GM21529 (cell line): ENCODE measurements around the gene TNFRSF21.
"Not testable (repeated sequence)": the region's sequence is repeated elsewhere in the genome, so short reads cannot be mapped to it uniquely, and the experiment has no call there.

Source experiments
- ATAC-seq: cut with Tn5 transposase; IDR thresholded peaks from one replicate; pipeline ENCODE4 v1.9.1; 2021; ENCODE audit not compliant: unreplicated experiment

TNFRSF21 gene

GRCh38 chr6:47230579-47230978 is 79.1 kb downstream of the TNFRSF21 start:
- no peak for ATAC-seq

GRCh38 chr6:47229255-47229654 is 80.5 kb downstream of the TNFRSF21 start:
- ATAC-seq, result no peak

- ATAC-seq, result not testable (repeated sequence)
These were observed 81.6 kb downstream of the TNFRSF21 start for GRCh38 chr6:47228093-47228492.

GRCh38 chr6:47223251-47223650 is 86.5 kb downstream of the TNFRSF21 start:
- ATAC-seq, result not testable (repeated sequence)

- no peak for ATAC-seq
These were observed 88.1 kb downstream of the TNFRSF21 start for GRCh38 chr6:47221565-47221964.

- no peak for ATAC-seq
These were observed 100.1 kb downstream of the TNFRSF21 start for GRCh38 chr6:47209632-47210031.

GRCh38 chr6:47207261-47207660 is 102.4 kb downstream of the TNFRSF21 start:
- no peak for ATAC-seq

GRCh38 chr6:47206626-47207025 is 103.1 kb downstream of the TNFRSF21 start:
- no peak for ATAC-seq

GRCh38 chr6:47203938-47204611 is 105.6 kb downstream of the TNFRSF21 start:
- ATAC-seq, result no peak

- peak; percentile 89 for ATAC-seq
These were observed 106.3 kb downstream of the TNFRSF21 start for GRCh38 chr6:47203266-47203937.

- ATAC-seq, result no peak
These were observed 107.0 kb downstream of the TNFRSF21 start for GRCh38 chr6:47202644-47203205.

- no peak for ATAC-seq
These were observed 109.0 kb downstream of the TNFRSF21 start for GRCh38 chr6:47200536-47201334.

GRCh38 chr6:47197682-47198640 is 111.7 kb downstream of the TNFRSF21 start:
- no peak for ATAC-seq

- ATAC-seq, result no peak
These were observed 113.6 kb downstream of the TNFRSF21 start for GRCh38 chr6:47196113-47196512.

- ATAC-seq, result no peak
These were observed 114.6 kb downstream of the TNFRSF21 start for GRCh38 chr6:47195011-47195650.

GRCh38 chr6:47188588-47189021 is 121.1 kb downstream of the TNFRSF21 start:
- no peak for ATAC-seq

GRCh38 chr6:47187893-47188587 is 121.7 kb downstream of the TNFRSF21 start:
- ATAC-seq, result no peak

- ATAC-seq, result no peak
These were observed 122.6 kb downstream of the TNFRSF21 start for GRCh38 chr6:47187113-47187512.

- ATAC-seq, result no peak
These were observed 127.3 kb downstream of the TNFRSF21 start for GRCh38 chr6:47182291-47182957.
